NOMO-1 treated with DMSO at 0.1 percent for 48 hours (cell line): ENCODE data around the gene TIGD6.
"Not testable (repeated sequence)": the region's sequence is repeated elsewhere in the genome, so short reads cannot be mapped to it uniquely, and the experiment has no call there.

Experiments
- DNase-seq: peaks from one replicate; lab custom pipeline; 2025; ENCODE audit not compliant: unreplicated experiment; lab: John Stamatoyannopoulos, UW

Gene TIGD6

DNA sequence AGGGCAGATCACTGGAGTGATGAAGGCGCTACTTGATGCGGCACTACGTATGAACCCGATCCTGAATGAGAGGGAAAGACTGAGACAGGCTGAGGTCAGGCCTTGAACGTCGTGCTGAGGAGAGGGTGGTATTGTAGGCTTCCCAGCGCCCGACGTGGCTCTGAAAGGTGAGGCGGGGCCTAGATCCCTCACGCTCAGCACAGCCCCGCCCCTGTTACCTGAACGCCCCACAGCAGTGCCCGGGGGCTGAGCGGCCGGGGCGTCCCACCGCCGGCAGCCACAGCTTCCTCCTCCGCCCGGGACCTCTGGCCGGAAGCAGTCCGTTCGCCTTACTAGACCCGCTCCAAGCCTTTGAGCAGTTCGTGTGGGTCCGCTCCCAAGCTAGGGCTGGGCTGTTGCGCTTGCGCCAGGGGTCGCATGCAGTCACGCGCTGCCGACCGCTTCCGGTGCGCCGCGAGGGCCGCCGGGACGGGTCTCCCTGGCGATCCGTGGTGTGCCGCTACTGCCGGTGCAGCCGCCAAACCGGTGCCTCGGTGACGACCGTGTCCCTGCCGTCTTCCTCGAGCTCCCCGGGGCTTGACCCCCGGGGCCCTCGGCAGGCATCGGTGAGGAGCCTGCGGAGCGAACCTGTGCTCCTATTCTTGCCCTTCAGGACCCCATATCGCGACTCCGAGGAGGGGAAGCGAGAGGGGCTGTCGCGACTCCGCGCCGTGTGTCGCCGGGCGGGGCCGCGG lies at the start of gene TIGD6, which contains the start of gene HMGXB3:
TIGD6 (minus strand) TSS at position 399 of the 734 bp plus-strand sequence. CDS start 4,306 bp downstream, outside the sequence.
HMGXB3 (plus strand) TSS at position 484 of the 734 bp plus-strand sequence. CDS start 4,114 bp downstream, outside the sequence.
- peak; percentile 92 for DNase-seq

DNA sequence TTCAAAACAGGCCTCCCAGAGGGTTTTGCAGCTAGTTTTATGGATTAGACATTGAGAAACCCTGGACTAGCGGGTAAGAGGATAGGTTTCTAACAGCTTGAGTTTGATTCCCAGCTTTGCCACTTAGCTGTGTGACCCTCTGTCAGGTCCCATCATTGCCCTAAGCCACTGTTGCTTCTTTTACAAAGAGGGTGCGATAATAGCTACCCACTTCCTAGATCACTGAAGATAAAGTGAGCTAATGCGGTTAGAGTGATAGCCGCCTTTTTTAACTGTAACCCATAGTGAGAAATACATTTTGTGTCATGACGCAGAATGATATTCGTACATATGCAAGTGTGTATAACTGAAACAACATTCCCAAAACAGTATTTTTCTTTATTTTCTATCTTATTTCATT lies 45.6 kb upstream of the TIGD6 start:
- no peak for DNase-seq

DNA sequence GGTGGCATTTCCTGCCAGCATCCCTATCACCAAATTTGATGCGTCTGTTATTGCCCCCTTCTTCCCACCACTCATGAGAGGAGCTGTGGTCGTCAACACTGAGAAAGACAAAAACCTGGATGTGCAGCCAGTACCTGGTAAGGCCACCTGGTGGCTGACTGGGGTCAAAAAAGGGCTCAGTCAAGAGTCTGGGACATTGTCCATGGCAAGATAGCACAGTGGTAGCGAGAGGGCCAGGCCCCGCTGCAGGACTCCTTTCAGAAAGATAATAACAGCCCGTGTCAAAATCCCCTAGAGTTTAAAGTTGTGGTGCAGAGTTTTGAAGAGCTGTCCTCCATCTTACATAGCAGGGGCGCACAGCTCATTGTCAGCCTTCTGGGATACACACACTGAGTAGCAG lies 45.1 kb upstream of the TIGD6 start:
- no peak for DNase-seq

- DNase-seq: no peak
Measured at GRCh38 chr5:150044712-150045111, 44.3 kb upstream of the TIGD6 start.

GRCh38 chr5:150044329-150044681 lies 43.9 kb upstream of the TIGD6 start:
- DNase-seq: no peak

DNA sequence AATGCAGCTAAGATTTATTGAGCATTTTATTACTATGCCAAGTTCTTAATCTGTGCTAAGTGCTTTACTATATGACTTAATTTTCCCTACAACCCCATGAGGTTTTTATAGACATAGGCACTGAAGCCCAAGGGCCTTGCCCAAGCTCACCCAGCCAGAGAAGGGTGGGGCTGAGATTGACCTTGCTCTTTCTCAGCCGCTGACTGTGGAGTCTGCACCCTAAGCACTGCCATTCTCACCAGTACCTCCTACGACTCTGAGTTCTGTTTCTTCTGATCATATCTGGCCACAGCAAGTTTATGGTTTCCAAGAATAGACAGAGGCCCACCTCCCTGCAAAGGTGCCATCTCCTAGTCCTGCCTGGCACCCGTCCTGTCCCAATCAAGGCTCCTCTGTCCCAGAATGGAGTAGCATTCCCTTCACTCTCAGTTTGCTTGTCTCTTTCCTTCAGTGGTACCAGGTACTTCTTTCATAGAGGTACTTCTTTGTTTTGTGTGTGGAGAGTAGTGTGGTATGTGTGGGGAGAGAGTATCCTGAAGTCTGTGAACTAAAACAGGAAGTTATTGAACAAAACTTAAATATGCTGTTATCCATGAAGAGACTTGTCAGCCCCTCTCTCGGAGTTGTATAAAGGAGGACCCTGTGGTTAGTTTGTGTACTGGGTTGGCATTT lies 43.3 kb upstream of the TIGD6 start:
- no peak for DNase-seq

DNA sequence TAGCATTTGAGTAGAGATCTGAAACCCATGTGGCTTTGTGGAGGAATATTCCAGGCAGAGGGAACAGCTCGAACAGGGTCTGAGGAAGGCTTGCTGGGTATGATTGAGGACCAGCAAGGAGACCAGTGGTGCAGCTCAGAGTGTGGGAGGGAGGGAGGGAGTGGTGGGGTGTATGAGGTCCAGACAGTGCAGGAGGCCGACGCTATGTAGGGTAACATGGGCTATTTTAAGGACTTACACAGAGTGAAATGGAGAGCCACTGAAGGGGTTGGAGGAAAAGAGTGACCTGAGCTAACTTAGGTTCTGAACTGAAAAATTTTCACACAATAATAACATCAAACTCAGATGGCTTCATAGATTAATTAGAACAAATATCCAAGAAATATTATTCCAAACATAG lies 42.0 kb upstream of the TIGD6 start:
- DNase-seq: no peak

GRCh38 chr5:150038547-150038946 lies 38.1 kb upstream of the TIGD6 start:
- no peak for DNase-seq

- no peak for DNase-seq
Measured at GRCh38 chr5:150036513-150036912, 36.1 kb upstream of the TIGD6 start.

DNA sequence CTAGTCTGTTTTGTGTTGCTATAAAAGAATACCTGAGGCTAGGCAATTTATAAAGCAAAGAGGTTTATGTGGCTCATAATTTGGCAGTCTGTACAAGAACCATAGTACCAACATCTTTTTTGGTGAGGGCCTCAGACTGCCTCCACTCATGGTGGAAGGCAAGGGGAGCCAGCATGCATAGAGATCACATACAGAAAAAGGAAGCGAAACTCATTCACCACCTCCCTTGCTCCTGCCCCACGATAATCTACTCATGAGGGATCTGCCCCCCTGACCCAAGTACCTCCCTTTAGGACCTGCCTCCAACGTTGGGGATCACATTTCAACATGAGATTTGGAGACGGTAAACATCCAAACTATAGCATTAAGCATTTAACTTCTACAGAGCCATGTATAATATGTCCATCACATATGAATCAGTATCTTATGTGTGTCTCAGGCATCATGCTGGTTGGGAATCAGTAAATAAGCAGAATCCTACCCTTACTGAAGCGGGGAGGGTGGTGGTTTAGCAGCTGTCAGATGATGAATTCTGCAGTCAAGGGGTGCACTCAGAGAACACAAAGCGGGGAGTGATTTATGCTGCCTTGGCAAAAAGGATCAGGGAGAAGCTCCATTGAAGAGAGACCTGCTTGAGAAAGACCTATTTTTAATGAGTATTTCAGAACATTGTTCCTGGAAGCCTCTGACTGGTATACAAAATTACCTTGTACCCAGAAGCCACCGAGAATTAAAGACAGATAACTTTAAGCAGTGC lies 34.9 kb upstream of the TIGD6 start:
- peak; percentile 73 for DNase-seq

GRCh38 chr5:150034662-150035061 lies 34.2 kb upstream of the TIGD6 start:
- no peak for DNase-seq

DNA sequence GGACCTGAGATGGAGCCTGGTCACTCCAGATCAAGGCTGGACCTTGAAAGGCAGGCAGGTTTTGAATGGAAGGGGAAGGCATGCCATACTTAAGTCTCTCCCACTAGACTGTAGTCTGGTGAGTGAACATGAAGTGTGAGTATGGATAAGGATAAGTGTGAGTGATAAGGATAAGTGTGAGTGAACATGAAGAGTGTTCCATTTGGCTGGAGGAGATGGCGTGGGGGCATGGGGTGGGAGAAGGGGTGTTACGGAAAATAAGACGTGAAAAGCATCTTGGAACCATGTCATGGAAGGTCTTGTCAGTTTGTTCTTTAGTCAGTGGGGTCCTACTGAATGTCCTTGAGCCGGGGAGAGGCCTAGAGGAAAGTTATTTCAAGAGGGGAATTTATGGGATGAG lies 32.9 kb upstream of the TIGD6 start:
- DNase-seq: no peak

GRCh38 chr5:150028047-150028446 lies 27.6 kb upstream of the TIGD6 start:
- DNase-seq: not testable (repeated sequence)

GRCh38 chr5:150026682-150027172 lies 26.3 kb upstream of the TIGD6 start:
- DNase-seq: no peak

DNA sequence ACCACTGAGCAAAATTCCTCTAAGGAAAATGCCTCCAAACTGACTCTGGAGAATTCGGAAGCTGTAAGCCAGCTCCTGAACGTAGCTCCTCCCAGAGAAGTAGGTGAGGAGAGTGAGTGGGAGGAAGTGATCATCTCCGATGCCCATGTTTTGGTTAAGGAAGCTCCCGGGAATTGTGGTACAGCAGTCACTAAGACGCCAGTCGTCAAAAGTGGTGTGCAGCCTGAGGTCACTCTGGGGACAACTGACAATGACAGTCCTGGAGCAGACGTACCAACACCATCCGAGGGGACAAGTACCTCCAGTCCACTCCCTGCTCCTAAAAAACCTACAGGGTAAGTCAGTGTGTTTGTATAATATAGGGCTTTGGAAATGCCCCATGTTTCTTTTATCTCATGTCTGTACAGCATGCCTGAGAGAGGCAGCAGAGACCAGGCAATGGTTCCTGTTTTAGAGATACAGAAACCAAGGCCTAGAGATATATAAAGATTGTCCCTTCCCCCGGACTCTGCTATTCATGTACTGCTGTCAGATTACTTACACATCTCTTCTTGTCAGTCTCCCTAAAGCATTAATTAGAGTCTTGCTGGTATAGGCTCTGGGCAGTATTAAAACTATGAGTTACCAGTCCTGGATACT lies 24.0 kb upstream of the TIGD6 start:
- no peak for DNase-seq

DNA sequence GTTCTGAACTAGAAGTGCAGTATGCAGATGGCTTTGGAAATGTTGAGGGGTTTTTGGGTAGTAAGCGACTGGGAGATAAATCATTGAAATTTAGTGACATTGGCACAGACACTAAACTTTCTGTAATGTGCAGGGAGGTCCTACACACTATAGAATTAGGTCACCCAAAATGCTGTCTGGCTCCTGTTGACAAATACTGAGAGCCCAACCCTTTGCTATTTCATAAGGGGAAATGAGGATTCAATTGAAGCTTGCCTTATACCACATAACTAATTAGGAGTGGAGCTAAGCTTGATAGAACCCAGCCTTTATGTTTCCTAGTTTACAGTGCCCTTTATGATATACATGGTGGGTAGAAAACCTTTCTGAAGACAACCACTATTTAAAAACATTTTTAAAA lies 22.7 kb upstream of the TIGD6 start:
- DNase-seq: no peak

GRCh38 chr5:150022681-150023080 lies 22.2 kb upstream of the TIGD6 start:
- DNase-seq: no peak

DNA sequence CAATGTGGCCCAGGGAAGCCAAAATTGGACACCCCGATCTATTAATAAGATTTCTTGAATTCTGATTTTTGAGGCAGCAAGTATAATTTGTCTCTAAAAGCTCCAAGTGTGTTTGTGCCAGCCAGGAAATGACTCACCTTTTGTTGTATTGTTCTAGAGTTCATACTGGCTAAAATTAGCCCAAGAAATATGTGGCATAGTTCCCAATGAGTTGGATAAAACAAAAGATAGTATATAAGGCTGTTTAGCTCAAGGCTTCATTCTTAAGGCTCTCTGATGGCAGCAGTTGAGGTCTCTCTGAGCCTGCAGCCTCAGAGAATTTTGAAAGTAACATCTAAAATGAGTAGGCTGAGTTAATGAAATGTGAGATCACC lies 21.7 kb upstream of the TIGD6 start:
- DNase-seq: no peak

DNA sequence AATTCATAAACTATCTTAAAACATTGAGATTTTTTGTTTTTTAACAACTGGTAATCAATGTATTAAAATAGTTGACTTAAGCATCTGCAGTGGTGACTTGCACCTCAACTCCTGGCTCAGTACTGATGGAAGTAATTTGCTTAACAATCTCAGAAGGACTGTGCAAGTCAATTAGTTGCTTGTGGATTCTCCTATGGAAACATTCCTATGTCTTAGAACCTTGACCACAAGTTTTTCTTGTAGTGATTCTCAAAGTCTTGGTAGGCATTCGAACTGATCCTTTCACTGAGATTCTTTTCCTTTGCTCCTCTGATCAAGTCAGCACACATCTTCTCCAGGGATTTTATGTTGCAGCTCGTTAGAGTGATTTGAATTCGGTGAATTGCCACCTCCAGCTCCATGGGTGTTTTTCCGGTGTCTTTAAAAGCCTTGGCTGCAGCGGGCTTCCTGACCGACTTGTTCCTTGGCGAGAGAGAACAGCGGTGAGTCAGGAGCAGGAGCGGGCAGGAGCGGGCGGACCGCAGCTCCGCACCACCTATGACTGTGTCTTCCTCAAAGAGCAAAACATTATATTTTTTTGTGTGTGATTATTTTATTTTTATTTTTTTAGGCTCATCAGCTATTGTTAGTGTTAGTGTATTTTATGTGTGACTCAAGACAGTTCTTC lies 21.2 kb upstream of the TIGD6 start:
- DNase-seq: no peak

GRCh38 chr5:150020249-150020648 lies 19.8 kb upstream of the TIGD6 start:
- no peak for DNase-seq
